Measurements from ENCODE around the gene NFKBIZ.

Gene NFKBIZ

GRCh38 chr3:101850246-101851051 lies 1.1 kb downstream of the NFKBIZ start:
- peak overlapping the region; percentile 97 to 98 for H3K27ac ChIP-seq
- DNase-seq (ENCODE audit: low spot score): no peak
- TF ChIP-seq CTCF (IDR thresholded peaks at IDR 0.05): no peak
- H3K4me3 ChIP-seq: peak overlapping the region; percentile 87

- peak overlapping the region; percentile 87 for H3K4me3 ChIP-seq
- peak overlapping the region; percentile 97 to 98 for H3K27ac ChIP-seq
- TF ChIP-seq CTCF (IDR thresholded peaks at IDR 0.05): no peak
- DNase-seq (ENCODE audit: low spot score): no peak
Observed at GRCh38 chr3:101851072-101851770, 1.9 kb downstream of the NFKBIZ start.

GRCh38 chr3:101851850-101852714 lies 2.8 kb downstream of the NFKBIZ start:
- H3K4me3 ChIP-seq: peak overlapping the region; percentile 87
- DNase-seq (ENCODE audit: low spot score): no peak
- peak overlapping the region; percentile 97 to 98 for H3K27ac ChIP-seq
- TF ChIP-seq CTCF (IDR thresholded peaks at IDR 0.05): no peak

- DNase-seq (ENCODE audit: low spot score): no peak
- Histone ChIP-seq H3K4me3 (peak overlapping the region; percentile 87), H3K27ac (peak overlapping the region in 1 of 2 donors; percentile 43)
- TF ChIP-seq CTCF (IDR thresholded peaks at IDR 0.05): no peak
Observed at GRCh38 chr3:101852983-101853840, 3.9 kb downstream of the NFKBIZ start.

- no peak for TF ChIP-seq CTCF (IDR thresholded peaks at IDR 0.05)
- Histone ChIP-seq H3K4me3 (peak overlapping the region; percentile 87), H3K27ac (peak overlapping the region in 1 of 2 donors; percentile 43)
- DNase-seq (ENCODE audit: low spot score): no peak
Observed at GRCh38 chr3:101853982-101854381, 4.7 kb downstream of the NFKBIZ start.

Data from coronary artery (tissue), 2 donors.